ENCODE results near the gene MMAB. TPM values are rescaled to one million over a fixed set of nuclear protein-coding genes. Genes with fewer than 3 reads are reported as not detected.

Gene MMAB
- polyA plus RNA-seq: 10 to 100 TPM; 42.5 to 50.3 TPM

GRCh38 chr12:109573029-109573913 lies at the start of gene MMAB, which contains the start of gene MVK:
TSS of gene MMAB (minus strand) at chr12:109573504. CDS start at chr12:109573480, 24 bp downstream.
TSS of gene MVK (plus strand) at chr12:109573794. CDS start at chr12:109574823, 1,029 bp downstream.
- Histone ChIP-seq H3K4me3 (ENCODE audit: low read depth in 1 of 2, low read length in 2 of 2) (peak within 1 kb of the TSS; percentile 64 to 93), H3K27ac (ENCODE audit: low read depth in 2 of 2, low read length in 1 of 2) (peak within 1 kb of the TSS; percentile 88 to 90), H3K9me3 (ENCODE audit: control insufficient read depth in 2 of 2, insufficient read depth in 1 of 2, low read depth in 1 of 2, low read length in 1 of 2) (peaks cover 0 to 3% of the 10 kb centered on the region in 2 donors), H3K27me3 (ENCODE audit: control insufficient read depth in 1 of 2, insufficient read depth in 2 of 2, low read length in 2 of 2) (no peaks in the 10 kb centered on the region), H3K4me1 (ENCODE audit: control insufficient read depth in 2 of 2, insufficient read depth in 2 of 2, low read length in 1 of 2) (no peaks in the 10 kb centered on the region), H3K36me3 (ENCODE audit: control insufficient read depth in 2 of 2, insufficient read depth in 2 of 2, low read length in 1 of 2) (peaks cover 8 to 18% of the 10 kb centered on the region in 2 donors)
- 1% methylated on average over 64 to 74 of the region's 74 CpGs for WGBS, 2 donors

- H3K4me1 ChIP-seq (ENCODE audit: control insufficient read depth in 2 of 2, insufficient read depth in 2 of 2, low read length in 1 of 2): peaks cover 0 to 6% of the 10 kb centered on the region in 2 donors
- no peaks in the 10 kb centered on the region for H3K36me3 ChIP-seq (ENCODE audit: control insufficient read depth in 2 of 2, insufficient read depth in 2 of 2, low read length in 1 of 2)
- no peaks in the 10 kb centered on the region for H3K27me3 ChIP-seq (ENCODE audit: control insufficient read depth in 1 of 2, insufficient read depth in 2 of 2, low read length in 2 of 2)
- no peak overlapping the region for H3K27ac ChIP-seq (ENCODE audit: low read depth in 2 of 2, low read length in 1 of 2)
- 17 to 27% methylated on average over 22 of the region's 22 CpGs for WGBS, 2 donors
- no peak overlapping the region for H3K4me3 ChIP-seq (ENCODE audit: low read depth in 1 of 2, low read length in 2 of 2)
- peaks cover 0 to 2% of the 10 kb centered on the region in 2 donors for H3K9me3 ChIP-seq (ENCODE audit: control insufficient read depth in 2 of 2, insufficient read depth in 1 of 2, low read depth in 1 of 2, low read length in 1 of 2)
These were observed 48.6 kb upstream of the MMAB start for GRCh38 chr12:109621901-109622364.

- Histone ChIP-seq H3K4me3 (ENCODE audit: low read depth in 1 of 2, low read length in 2 of 2) (no peak overlapping the region), H3K9me3 (ENCODE audit: control insufficient read depth in 2 of 2, insufficient read depth in 1 of 2, low read depth in 1 of 2, low read length in 1 of 2) (no peaks in the 10 kb centered on the region), H3K36me3 (ENCODE audit: control insufficient read depth in 2 of 2, insufficient read depth in 2 of 2, low read length in 1 of 2) (no peaks in the 10 kb centered on the region), H3K4me1 (ENCODE audit: control insufficient read depth in 2 of 2, insufficient read depth in 2 of 2, low read length in 1 of 2) (peaks cover 0 to 6% of the 10 kb centered on the region in 2 donors), H3K27ac (ENCODE audit: low read depth in 2 of 2, low read length in 1 of 2) (no peak overlapping the region), H3K27me3 (ENCODE audit: control insufficient read depth in 1 of 2, insufficient read depth in 2 of 2, low read length in 2 of 2) (no peaks in the 10 kb centered on the region)
- 11 to 56% methylated on average over 1 of the region's 1 CpG for WGBS, 2 donors
These were observed 47.9 kb upstream of the MMAB start for GRCh38 chr12:109621211-109621694.

- no peak overlapping the region for H3K27ac ChIP-seq (ENCODE audit: low read depth in 2 of 2, low read length in 1 of 2)
- H3K9me3 ChIP-seq (ENCODE audit: control insufficient read depth in 2 of 2, insufficient read depth in 1 of 2, low read depth in 1 of 2, low read length in 1 of 2): no peaks in the 10 kb centered on the region
- H3K4me3 ChIP-seq (ENCODE audit: low read depth in 1 of 2, low read length in 2 of 2): no peak overlapping the region
- 87 to 91% methylated on average over 8 of the region's 8 CpGs for WGBS, 2 donors
- peaks cover 0 to 3% of the 10 kb centered on the region in 2 donors for H3K4me1 ChIP-seq (ENCODE audit: control insufficient read depth in 2 of 2, insufficient read depth in 2 of 2, low read length in 1 of 2)
- no peaks in the 10 kb centered on the region for H3K27me3 ChIP-seq (ENCODE audit: control insufficient read depth in 1 of 2, insufficient read depth in 2 of 2, low read length in 2 of 2)
- H3K36me3 ChIP-seq (ENCODE audit: control insufficient read depth in 2 of 2, insufficient read depth in 2 of 2, low read length in 1 of 2): no peaks in the 10 kb centered on the region
These were observed 45.8 kb upstream of the MMAB start for GRCh38 chr12:109619002-109619604.

GRCh38 chr12:109618082-109618481 lies 44.8 kb upstream of the MMAB start:
- 84 to 86% methylated on average over 5 of the region's 5 CpGs for WGBS, 2 donors
- Histone ChIP-seq H3K4me3 (ENCODE audit: low read depth in 1 of 2, low read length in 2 of 2) (no peak overlapping the region), H3K9me3 (ENCODE audit: control insufficient read depth in 2 of 2, insufficient read depth in 1 of 2, low read depth in 1 of 2, low read length in 1 of 2) (no peaks in the 10 kb centered on the region), H3K27ac (ENCODE audit: low read depth in 2 of 2, low read length in 1 of 2) (no peak overlapping the region), H3K27me3 (ENCODE audit: control insufficient read depth in 1 of 2, insufficient read depth in 2 of 2, low read length in 2 of 2) (no peaks in the 10 kb centered on the region), H3K36me3 (ENCODE audit: control insufficient read depth in 2 of 2, insufficient read depth in 2 of 2, low read length in 1 of 2) (no peaks in the 10 kb centered on the region), H3K4me1 (ENCODE audit: control insufficient read depth in 2 of 2, insufficient read depth in 2 of 2, low read length in 1 of 2) (peaks cover 0 to 3% of the 10 kb centered on the region in 2 donors)

- peaks cover 0 to 3% of the 10 kb centered on the region in 2 donors for H3K4me1 ChIP-seq (ENCODE audit: control insufficient read depth in 2 of 2, insufficient read depth in 2 of 2, low read length in 1 of 2)
- no peak overlapping the region for H3K27ac ChIP-seq (ENCODE audit: low read depth in 2 of 2, low read length in 1 of 2)
- no peaks in the 10 kb centered on the region for H3K9me3 ChIP-seq (ENCODE audit: control insufficient read depth in 2 of 2, insufficient read depth in 1 of 2, low read depth in 1 of 2, low read length in 1 of 2)
- H3K27me3 ChIP-seq (ENCODE audit: control insufficient read depth in 1 of 2, insufficient read depth in 2 of 2, low read length in 2 of 2): no peaks in the 10 kb centered on the region
- WGBS, 2 donors: 69 to 73% methylated on average over 10 of the region's 10 CpGs
- H3K36me3 ChIP-seq (ENCODE audit: control insufficient read depth in 2 of 2, insufficient read depth in 2 of 2, low read length in 1 of 2): no peaks in the 10 kb centered on the region
- no peak overlapping the region for H3K4me3 ChIP-seq (ENCODE audit: low read depth in 1 of 2, low read length in 2 of 2)
These were observed 44.2 kb upstream of the MMAB start for GRCh38 chr12:109617491-109617890.

GRCh38 chr12:109615556-109616229 lies 42.4 kb upstream of the MMAB start:
- no peaks in the 10 kb centered on the region for H3K27me3 ChIP-seq (ENCODE audit: control insufficient read depth in 1 of 2, insufficient read depth in 2 of 2, low read length in 2 of 2)

GRCh38 chr12:109613649-109614455 lies 40.5 kb upstream of the MMAB start:
- Histone ChIP-seq H3K4me1 (ENCODE audit: control insufficient read depth in 2 of 2, insufficient read depth in 2 of 2, low read length in 1 of 2) (no peaks in the 10 kb centered on the region), H3K36me3 (ENCODE audit: control insufficient read depth in 2 of 2, insufficient read depth in 2 of 2, low read length in 1 of 2) (no peaks in the 10 kb centered on the region), H3K4me3 (ENCODE audit: low read depth in 1 of 2, low read length in 2 of 2) (no peak overlapping the region), H3K9me3 (ENCODE audit: control insufficient read depth in 2 of 2, insufficient read depth in 1 of 2, low read depth in 1 of 2, low read length in 1 of 2) (no peaks in the 10 kb centered on the region), H3K27ac (ENCODE audit: low read depth in 2 of 2, low read length in 1 of 2) (no peak overlapping the region), H3K27me3 (ENCODE audit: control insufficient read depth in 1 of 2, insufficient read depth in 2 of 2, low read length in 2 of 2) (no peaks in the 10 kb centered on the region)
- WGBS, 2 donors: 58 to 64% methylated on average over 26 of the region's 26 CpGs

More at GRCh38 chr12:109615556-109616229, 42.4 kb upstream of the MMAB start:
- Histone ChIP-seq H3K27ac (ENCODE audit: low read depth in 2 of 2, low read length in 1 of 2) (no peak overlapping the region), H3K36me3 (ENCODE audit: control insufficient read depth in 2 of 2, insufficient read depth in 2 of 2, low read length in 1 of 2) (no peaks in the 10 kb centered on the region), H3K4me3 (ENCODE audit: low read depth in 1 of 2, low read length in 2 of 2) (no peak overlapping the region), H3K9me3 (ENCODE audit: control insufficient read depth in 2 of 2, insufficient read depth in 1 of 2, low read depth in 1 of 2, low read length in 1 of 2) (no peaks in the 10 kb centered on the region), H3K4me1 (ENCODE audit: control insufficient read depth in 2 of 2, insufficient read depth in 2 of 2, low read length in 1 of 2) (no peaks in the 10 kb centered on the region)
- 53 to 56% methylated on average over 14 of the region's 14 CpGs for WGBS, 2 donors
